Natural killer cell treated with Interleukin-12 subunit alpha and Interleukin-12 subunit beta and Interleukin-15 and Interleukin-18, amount 100 ng/mL, for 72 hours (primary cell): ENCODE measurements around the gene ZNF445. TPM values are rescaled to one million over a fixed set of nuclear protein-coding genes. Genes with fewer than 3 reads are reported as not detected.
"Not testable (repeated sequence)": the region's sequence is repeated elsewhere in the genome, so short reads cannot be mapped to it uniquely, and the experiment has no call there.

ENCODE experiments used
- ATAC-seq, 2 donors: fragments of 150-1000 bp; cut with Tn5 transposase in 1 of 2; sonication (Bioruptor Pico), chemical (Tn5 transposase) in 1 of 2; 2 replicates each; pipeline ENCODE4 v1.10.0; 2021
- DNase-seq: peaks from one replicate; pipeline ENCODE4 v3.0.0; 2022; ENCODE audit warnings: low spot score
- H3K27ac Mint-ChIP-seq, 2 donors: 1 replicate in 1 of 2; 2 replicates in 1 of 2; pipeline ENCODE4 v1.8.0; 2022; ENCODE audit warnings: mixed read lengths in 2 of 2, mild to moderate bottlenecking in 1 of 2, moderate library complexity in 1 of 2
- H3K27me3 Mint-ChIP-seq, 2 donors: 1 replicate in 1 of 2; 2 replicates in 1 of 2; pipeline ENCODE4 v1.8.0; 2022; ENCODE audit warnings: mixed read lengths in 2 of 2
- H3K36me3 Mint-ChIP-seq: one replicate; pipeline ENCODE4 v1.8.0; 2022; ENCODE audit warnings: mixed read lengths
- H3K4me1 Mint-ChIP-seq, 2 donors: 1 replicate in 1 of 2; 2 replicates in 1 of 2; pipeline ENCODE4 v1.8.0; 2022; ENCODE audit warnings: low read depth in 2 of 2, mixed read lengths in 2 of 2, mild to moderate bottlenecking in 1 of 2
- H3K4me3 Mint-ChIP-seq: one replicate; pipeline ENCODE4 v1.8.0; 2022; ENCODE audit warnings: mixed read lengths
- H3K9me3 Mint-ChIP-seq: 2 replicates; pipeline ENCODE4 v1.8.0; 2022; ENCODE audit warnings: mixed read lengths
- total RNA-seq, 2 donors: library from RNA; stranded (reverse); gene quantifications; one replicate each; pipeline ENCODE4 v1.2.3, GENCODE V29; 2022

ZNF445 gene
- total RNA-seq, 2 donors from 2014 or later: 25.2 to 33.3 TPM

GRCh38 chr3:44468572-44469520 lies 8.6 kb downstream of the ZNF445 start:
- Mint-ChIP-seq H3K4me1 (peaks cover 20 to 29% of the 10 kb centered on the region in 2 donors), H3K4me3 (no peak overlapping the region), H3K9me3 (no peaks in the 10 kb centered on the region), H3K27ac (peak overlapping the region in 1 of 2 donors; percentile 11), H3K36me3 (peaks cover 7% of the 10 kb centered on the region), H3K27me3 (no peaks in the 10 kb centered on the region)
- ATAC-seq: no peak
- DNase-seq: no peak

GRCh38 chr3:44468099-44468537 lies 9.4 kb downstream of the ZNF445 start:
- H3K27ac Mint-ChIP-seq, H3K27me3 Mint-ChIP-seq, ATAC-seq, H3K9me3 Mint-ChIP-seq, H3K4me3 Mint-ChIP-seq, DNase-seq, H3K36me3 Mint-ChIP-seq: not testable (repeated sequence)
- peaks cover 15 to 26% of the 10 kb centered on the region in 2 donors for H3K4me1 Mint-ChIP-seq

- ATAC-seq: no peak
- H3K4me3 Mint-ChIP-seq: no peak overlapping the region
These were observed 10.2 kb downstream of the ZNF445 start for GRCh38 chr3:44467241-44467640.

GRCh38 chr3:44464920-44465319 lies 12.6 kb downstream of the ZNF445 start:
- H3K27me3 Mint-ChIP-seq, H3K9me3 Mint-ChIP-seq, ATAC-seq, H3K27ac Mint-ChIP-seq, H3K4me3 Mint-ChIP-seq, DNase-seq: not testable (repeated sequence)
- Mint-ChIP-seq H3K4me1 (peaks cover 8 to 14% of the 10 kb centered on the region in 2 donors), H3K36me3 (peaks cover 35% of the 10 kb centered on the region)

More at GRCh38 chr3:44467241-44467640, 10.2 kb downstream of the ZNF445 start:
- H3K36me3 Mint-ChIP-seq: peaks cover 13% of the 10 kb centered on the region
- no peak for DNase-seq
- no peak overlapping the region for H3K27ac Mint-ChIP-seq
- H3K9me3 Mint-ChIP-seq: no peaks in the 10 kb centered on the region
- no peaks in the 10 kb centered on the region for H3K27me3 Mint-ChIP-seq
- H3K4me1 Mint-ChIP-seq: peaks cover 15 to 20% of the 10 kb centered on the region in 2 donors

- H3K9me3 Mint-ChIP-seq: peaks cover 5% of the 10 kb centered on the region
These were observed 13.0 kb downstream of the ZNF445 start for GRCh38 chr3:44464509-44464908.

GRCh38 chr3:44460050-44460449 lies 17.4 kb downstream of the ZNF445 start:
- ATAC-seq, H3K27me3 Mint-ChIP-seq, H3K9me3 Mint-ChIP-seq, H3K4me3 Mint-ChIP-seq, H3K27ac Mint-ChIP-seq, DNase-seq: not testable (repeated sequence)
- Mint-ChIP-seq H3K36me3 (peaks cover 53% of the 10 kb centered on the region), H3K4me1 (peaks cover 0 to 11% of the 10 kb centered on the region in 2 donors)

More at GRCh38 chr3:44464509-44464908, 13.0 kb downstream of the ZNF445 start:
- Mint-ChIP-seq H3K4me1 (peaks cover 8 to 14% of the 10 kb centered on the region in 2 donors), H3K36me3 (peaks cover 36% of the 10 kb centered on the region), H3K27me3 (no peaks in the 10 kb centered on the region), H3K4me3 (no peak overlapping the region), H3K27ac (no peak overlapping the region)
- no peak for DNase-seq
- ATAC-seq: no peak

GRCh38 chr3:44455318-44455717 lies 22.2 kb downstream of the ZNF445 start:
- H3K27me3 Mint-ChIP-seq: no peaks in the 10 kb centered on the region
- peaks cover 0 to 14% of the 10 kb centered on the region in 2 donors for H3K4me1 Mint-ChIP-seq
- no peak overlapping the region for H3K27ac Mint-ChIP-seq
- no peaks in the 10 kb centered on the region for H3K9me3 Mint-ChIP-seq
- H3K4me3 Mint-ChIP-seq: no peak overlapping the region
- DNase-seq: no peak
- ATAC-seq: no peak
- H3K36me3 Mint-ChIP-seq: peaks cover 32% of the 10 kb centered on the region

- Mint-ChIP-seq H3K4me3 (no peak overlapping the region), H3K9me3 (no peaks in the 10 kb centered on the region), H3K36me3 (peaks cover 28% of the 10 kb centered on the region), H3K27me3 (no peaks in the 10 kb centered on the region), H3K4me1 (peaks cover 0 to 7% of the 10 kb centered on the region in 2 donors), H3K27ac (no peak overlapping the region)
- DNase-seq: no peak
- no peak for ATAC-seq
These were observed 23.2 kb downstream of the ZNF445 start for GRCh38 chr3:44454258-44454657.

GRCh38 chr3:44451441-44451840 lies 26.0 kb downstream of the ZNF445 start:
- DNase-seq (no peak), ATAC-seq (no peak)
- Mint-ChIP-seq H3K4me3 (no peak overlapping the region), H3K27ac (peak overlapping the region; percentile 44 to 80), H3K9me3 (peaks cover 3% of the 10 kb centered on the region), H3K4me1 (peaks cover 0 to 6% of the 10 kb centered on the region in 2 donors), H3K36me3 (peaks cover 47% of the 10 kb centered on the region), H3K27me3 (no peaks in the 10 kb centered on the region)

GRCh38 chr3:44446929-44447328 lies 30.5 kb downstream of the ZNF445 start:
- Mint-ChIP-seq H3K27ac (no peak overlapping the region), H3K9me3 (peaks cover 6% of the 10 kb centered on the region), H3K4me3 (no peak overlapping the region), H3K27me3 (no peaks in the 10 kb centered on the region), H3K4me1 (peaks cover 20 to 28% of the 10 kb centered on the region in 2 donors), H3K36me3 (peaks cover 48% of the 10 kb centered on the region)
- ATAC-seq (no peak), DNase-seq (no peak)

GRCh38 chr3:44445786-44446185 lies 31.7 kb downstream of the ZNF445 start:
- peaks cover 28 to 31% of the 10 kb centered on the region in 2 donors for H3K4me1 Mint-ChIP-seq
- H3K27ac Mint-ChIP-seq: no peak overlapping the region
- no peak overlapping the region for H3K4me3 Mint-ChIP-seq
- ATAC-seq (no peak), DNase-seq (no peak)
- H3K9me3 Mint-ChIP-seq: peaks cover 7% of the 10 kb centered on the region
- H3K36me3 Mint-ChIP-seq: peaks cover 55% of the 10 kb centered on the region
- H3K27me3 Mint-ChIP-seq: no peaks in the 10 kb centered on the region

GRCh38 chr3:44444896-44445691 lies 32.4 kb downstream of the ZNF445 start:
- Mint-ChIP-seq H3K4me3 (no peak overlapping the region), H3K27me3 (no peaks in the 10 kb centered on the region), H3K27ac (peak overlapping the region in 1 of 2 donors; percentile 77), H3K4me1 (peaks cover 35% of the 10 kb centered on the region in 2 donors), H3K36me3 (peaks cover 55% of the 10 kb centered on the region), H3K9me3 (peaks cover 7% of the 10 kb centered on the region)
- ATAC-seq (no peak), DNase-seq (no peak)

- Mint-ChIP-seq H3K27me3 (no peaks in the 10 kb centered on the region), H3K9me3 (peaks cover 7% of the 10 kb centered on the region), H3K27ac (peak overlapping the region in 1 of 2 donors; percentile 77), H3K4me3 (no peak overlapping the region), H3K36me3 (peaks cover 57% of the 10 kb centered on the region), H3K4me1 (peaks cover 38 to 39% of the 10 kb centered on the region in 2 donors)
- no peak for ATAC-seq
- no peak for DNase-seq
These were observed 33.0 kb downstream of the ZNF445 start for GRCh38 chr3:44444437-44444836.
